Germinal center (tissue), 1 donor: ENCODE measurements around the gene PAQR7.
A peak's percentile ranks its signal among the peaks of the same experiment; 100 is the strongest.
"Not testable (repeated sequence)": the region's sequence is repeated elsewhere in the genome, so short reads cannot be mapped to it uniquely, and the experiment has no call there.

Experiments used
- DNase-seq: peaks from one replicate; pipeline ENCODE4 v3.0.0; 2012; ENCODE audit warnings: mixed read lengths, low spot score

Gene PAQR7

GRCh38 chr1:25844536-25845337, 30.8 kb downstream of the PAQR7 start:
- no peak for DNase-seq

GRCh38 chr1:25843483-25843882, 32.0 kb downstream of the PAQR7 start:
- DNase-seq: no peak

- DNase-seq: not testable (repeated sequence)
Observed at GRCh38 chr1:25839808-25840207, 35.7 kb downstream of the PAQR7 start.

- no peak for DNase-seq
Observed at GRCh38 chr1:25837262-25837875, 38.1 kb downstream of the PAQR7 start.

- no peak for DNase-seq
Observed at GRCh38 chr1:25836695-25837094, 38.8 kb downstream of the PAQR7 start.

- no peak for DNase-seq
Observed at GRCh38 chr1:25834894-25835293, 40.6 kb downstream of the PAQR7 start.

GRCh38 chr1:25833158-25833557, 42.4 kb downstream of the PAQR7 start:
- no peak for DNase-seq

GRCh38 chr1:25832336-25833037, 43.0 kb downstream of the PAQR7 start:
- DNase-seq: no peak

- DNase-seq: no peak
Observed at GRCh38 chr1:25831569-25832196, 43.8 kb downstream of the PAQR7 start.

GRCh38 chr1:25829046-25829445, 46.5 kb downstream of the PAQR7 start:
- no peak for DNase-seq

GRCh38 chr1:25828491-25828890, 47.0 kb downstream of the PAQR7 start:
- DNase-seq: no peak

GRCh38 chr1:25826571-25826970, 48.9 kb downstream of the PAQR7 start:
- no peak for DNase-seq

GRCh38 chr1:25825605-25826004, 49.9 kb downstream of the PAQR7 start:
- DNase-seq: no peak

GRCh38 chr1:25821630-25822091, 53.8 kb downstream of the PAQR7 start:
- DNase-seq: no peak

- DNase-seq: no peak
Observed at GRCh38 chr1:25821112-25821476, 54.4 kb downstream of the PAQR7 start.

- peak; percentile 89 for DNase-seq
Observed at GRCh38 chr1:25820247-25821111, 55.0 kb downstream of the PAQR7 start.

- DNase-seq: peak; percentile 96
Observed at GRCh38 chr1:25819491-25820246, 55.8 kb downstream of the PAQR7 start, which contains the start of gene MTFR1L. TSS of gene MTFR1L (plus strand) at chr1:25819954. CDS start at chr1:25823105, 3,151 bp downstream.

GRCh38 chr1:25818569-25818968, 56.9 kb downstream of the PAQR7 start:
- DNase-seq: no peak

GRCh38 chr1:25817840-25818501, 57.5 kb downstream of the PAQR7 start:
- DNase-seq: no peak

- DNase-seq: no peak
Observed at GRCh38 chr1:25816112-25816718, 59.3 kb downstream of the PAQR7 start.
